ENCODE measurements around the gene DCUN1D3.
"Not testable (repeated sequence)": the region's sequence is repeated elsewhere in the genome, so short reads cannot be mapped to it uniquely, and the experiment has no call there.

DCUN1D3 gene

DNA sequence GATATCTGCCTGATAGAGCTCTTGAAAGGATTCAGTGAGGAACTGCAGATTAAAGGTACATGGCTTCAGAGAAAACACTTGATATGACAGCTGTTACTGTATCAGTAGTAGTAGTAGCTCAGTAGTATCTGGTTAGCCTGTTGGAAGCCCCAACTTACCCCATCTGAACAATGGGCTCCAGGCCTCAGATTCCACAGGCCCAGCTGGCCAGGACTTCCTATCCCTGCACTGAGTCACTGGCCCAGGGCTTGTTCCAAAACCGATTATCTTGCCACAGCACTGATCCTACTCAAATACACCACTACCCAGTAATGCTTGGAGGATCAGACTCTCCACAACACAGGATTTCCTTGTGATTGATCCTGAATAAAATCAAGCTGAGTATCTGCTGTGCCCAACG, 32.6 kb downstream of the DCUN1D3 start:
- TF ChIP-seq CTCF (IDR thresholded peaks at IDR 0.05; ENCODE audit: low read depth, low read length) (no peak), POLR2A (IDR thresholded peaks at IDR 0.05; ENCODE audit: extremely low read depth, insufficient read length) (no peak), MAX (IDR thresholded peaks at IDR 0.05; ENCODE audit: low read depth, low read length) (no peak), MYC (IDR thresholded peaks at IDR 0.05; ENCODE audit: low read depth, low read length) (no peak)
- no peak overlapping the region for H3K4me3 ChIP-seq (ENCODE audit: low read depth, low read length)
- DNase-seq (ENCODE audit: low read depth): no peak

DNA sequence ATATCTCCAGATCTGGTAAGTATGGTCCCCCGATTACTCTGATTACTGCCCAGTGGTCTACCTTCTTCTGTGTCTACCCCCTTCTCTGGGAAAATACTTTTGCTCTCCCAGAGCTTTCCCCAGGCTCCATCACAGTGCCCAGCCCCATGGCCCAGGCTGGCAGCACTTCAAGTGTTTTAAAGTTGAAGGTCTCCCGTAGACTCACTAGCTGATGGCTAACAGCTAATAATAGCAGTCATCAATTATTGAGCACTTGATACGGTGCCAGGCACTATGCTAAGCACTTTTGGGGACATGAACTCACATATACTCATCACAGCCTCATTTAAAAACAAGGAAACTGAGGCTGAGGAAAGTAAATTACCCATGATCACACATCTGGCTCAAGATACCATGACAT, 33.4 kb downstream of the DCUN1D3 start:
- no peak for TF ChIP-seq MAX (IDR thresholded peaks at IDR 0.05; ENCODE audit: low read depth, low read length)
- TF ChIP-seq POLR2A (IDR thresholded peaks at IDR 0.05; ENCODE audit: extremely low read depth, insufficient read length): no peak
- TF ChIP-seq CTCF (IDR thresholded peaks at IDR 0.05; ENCODE audit: low read depth, low read length): no peak
- no peak for TF ChIP-seq MYC (IDR thresholded peaks at IDR 0.05; ENCODE audit: low read depth, low read length)
- H3K4me3 ChIP-seq (ENCODE audit: low read depth, low read length): no peak overlapping the region
- DNase-seq (ENCODE audit: low read depth): no peak

DNA sequence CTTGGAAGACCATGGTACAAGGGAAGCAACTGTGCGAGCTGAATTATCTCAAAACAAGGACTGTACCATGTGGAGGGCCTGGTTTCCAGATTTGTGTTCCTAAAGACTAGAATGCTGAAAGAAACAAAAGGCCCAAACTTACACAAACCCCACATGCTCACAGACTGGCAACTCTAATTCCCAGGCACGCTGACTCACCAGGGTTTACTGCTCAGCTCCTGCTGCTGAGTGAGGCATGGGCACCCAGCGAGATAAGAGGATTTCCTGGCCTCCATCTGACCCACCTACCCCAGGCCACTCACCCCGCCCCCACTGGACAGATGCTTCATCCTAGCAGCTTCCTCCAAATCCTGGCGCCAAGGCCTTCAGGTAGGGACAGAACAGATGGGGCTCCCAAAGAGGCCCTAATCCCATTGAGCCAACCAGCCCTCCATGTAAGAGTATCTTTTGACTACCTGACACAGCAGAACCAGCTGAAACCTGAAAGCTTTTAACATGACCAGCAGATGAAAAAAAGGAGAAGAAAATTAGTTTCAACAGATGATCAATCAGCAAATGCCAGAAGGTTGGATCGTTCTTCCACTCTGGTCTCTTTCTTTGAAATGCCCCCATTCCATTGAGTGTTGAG, 33.9 kb downstream of the DCUN1D3 start:
- DNase-seq (ENCODE audit: low read depth): peak; percentile 63
- no peak for TF ChIP-seq MAX (IDR thresholded peaks at IDR 0.05; ENCODE audit: low read depth, low read length)
- TF ChIP-seq MYC (IDR thresholded peaks at IDR 0.05; ENCODE audit: low read depth, low read length): no peak
- no peak for TF ChIP-seq CTCF (IDR thresholded peaks at IDR 0.05; ENCODE audit: low read depth, low read length)
- TF ChIP-seq POLR2A (IDR thresholded peaks at IDR 0.05; ENCODE audit: extremely low read depth, insufficient read length): no peak
- no peak overlapping the region for H3K4me3 ChIP-seq (ENCODE audit: low read depth, low read length)

- no peak overlapping the region for H3K4me3 ChIP-seq (ENCODE audit: low read depth, low read length)
- DNase-seq (ENCODE audit: low read depth): no peak
- TF ChIP-seq POLR2A (IDR thresholded peaks at IDR 0.05; ENCODE audit: extremely low read depth, insufficient read length) (no peak), CTCF (IDR thresholded peaks at IDR 0.05; ENCODE audit: low read depth, low read length) (no peak), MAX (IDR thresholded peaks at IDR 0.05; ENCODE audit: low read depth, low read length) (no peak), MYC (IDR thresholded peaks at IDR 0.05; ENCODE audit: low read depth, low read length) (no peak)
These were observed 34.6 kb downstream of the DCUN1D3 start for GRCh38 chr16:20865420-20866131.

GRCh38 chr16:20864376-20864775, 35.8 kb downstream of the DCUN1D3 start:
- H3K4me3 ChIP-seq (ENCODE audit: low read depth, low read length): not testable (repeated sequence)
- DNase-seq (ENCODE audit: low read depth): peak; percentile 31

- H3K4me3 ChIP-seq (ENCODE audit: low read depth, low read length): no peak overlapping the region
- DNase-seq (ENCODE audit: low read depth): no peak
- TF ChIP-seq MAX (IDR thresholded peaks at IDR 0.05; ENCODE audit: low read depth, low read length): no peak
- no peak for TF ChIP-seq CTCF (IDR thresholded peaks at IDR 0.05; ENCODE audit: low read depth, low read length)
- TF ChIP-seq POLR2A (IDR thresholded peaks at IDR 0.05; ENCODE audit: extremely low read depth, insufficient read length): no peak
- no peak for TF ChIP-seq MYC (IDR thresholded peaks at IDR 0.05; ENCODE audit: low read depth, low read length)
These were observed 37.8 kb downstream of the DCUN1D3 start for GRCh38 chr16:20862162-20862960.

- not testable (repeated sequence) for H3K4me3 ChIP-seq (ENCODE audit: low read depth, low read length); DNase-seq (ENCODE audit: low read depth)
These were observed 39.2 kb downstream of the DCUN1D3 start for GRCh38 chr16:20860995-20861394.
